Measurements from ENCODE around the gene STK33. TPM values are rescaled to one million over a fixed set of nuclear protein-coding genes. Genes with fewer than 3 reads are reported as not detected.

The STK33 gene
- total RNA-seq, 1 experiment from 2014 or later: 19.5 TPM

DNA sequence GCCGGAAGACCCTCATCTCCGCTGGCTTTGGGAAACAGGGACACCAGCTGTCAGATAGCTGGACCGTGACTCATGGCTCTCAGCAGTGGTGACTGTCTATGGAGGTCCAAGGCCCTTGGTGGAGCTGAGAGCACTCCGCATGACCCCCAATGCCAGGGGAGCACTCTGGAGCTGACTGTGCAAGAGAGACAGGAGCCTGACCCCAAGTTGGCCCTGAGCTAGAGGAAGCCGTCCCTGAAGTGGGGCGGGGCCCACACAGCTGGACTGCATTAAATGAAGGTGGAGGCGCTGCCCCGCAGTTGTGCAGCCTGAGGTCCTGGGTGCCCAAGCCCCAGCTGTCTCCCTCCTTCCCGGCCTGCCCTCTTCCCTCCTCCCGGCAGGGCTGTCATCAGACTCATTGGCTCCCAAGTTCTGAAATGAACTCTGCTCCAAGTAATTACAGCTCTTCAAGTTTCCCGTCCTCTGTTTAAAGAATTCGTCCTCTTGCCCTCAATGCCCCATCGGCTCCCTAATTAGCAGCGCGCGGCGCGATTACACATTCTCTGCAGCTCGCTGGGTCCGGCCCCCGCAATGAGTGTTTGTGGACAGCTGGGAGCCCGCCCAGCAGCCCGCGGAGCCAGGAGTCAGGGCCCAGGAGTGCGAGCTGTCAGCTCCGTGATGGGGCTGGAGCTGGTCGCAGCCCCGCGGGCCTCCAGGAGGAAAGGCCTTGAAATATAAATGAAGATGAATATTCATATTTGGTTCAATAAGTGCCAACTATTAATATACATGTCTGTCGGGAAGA lies 237.1 kb downstream of the STK33 start:
- H3K4me3 Mint-ChIP-seq: no peak overlapping the region
- Histone ChIP-seq H3K4me2 (ENCODE audit: insufficient read depth, insufficient read length, low read length) (no peak overlapping the region), H3K9ac (ENCODE audit: extremely low read depth, insufficient read length, low read length) (no peak overlapping the region), H4K91ac (ENCODE audit: insufficient read length, low read depth, low read length) (no peak overlapping the region), H4K5ac (ENCODE audit: insufficient read length, low read depth, low read length) (no peak overlapping the region), H3K4ac (ENCODE audit: low read depth, low read length) (no peak overlapping the region), H2BK12ac (ENCODE audit: insufficient read length, low read depth, low read length) (no peak overlapping the region), H2BK15ac (ENCODE audit: low read depth, low read length) (no peak overlapping the region), H3K27ac (ENCODE audit: insufficient read length, low read depth, low read length) (no peak overlapping the region), H3K18ac (ENCODE audit: insufficient read length, low read depth, low read length) (no peak overlapping the region), H2BK5ac (ENCODE audit: insufficient read length, low read length) (no peak overlapping the region), H2AFZ (ENCODE audit: low read length) (no peak overlapping the region), H3K79me1 (ENCODE audit: insufficient read depth, low read depth, low read length, poor library complexity, severe bottlenecking) (no peaks in the 10 kb centered on the region), H3K23me2 (ENCODE audit: insufficient read length, low read depth, low read length, poor library complexity, severe bottlenecking) (no peaks in the 10 kb centered on the region), H3K9me3 (ENCODE audit: control insufficient read depth, low read depth, low read length) (no peaks in the 10 kb centered on the region), H3K27me3 (ENCODE audit: insufficient read depth, low read length) (no peaks in the 10 kb centered on the region), H4K20me1 (ENCODE audit: control insufficient read depth, insufficient read depth, insufficient read length) (no peaks in the 10 kb centered on the region), H4K8ac (replicated peaks; ENCODE audit: insufficient read length, low read depth, low read length) (no peak overlapping the region), H3K79me2 (ENCODE audit: insufficient read depth, low read length) (no peaks in the 10 kb centered on the region), H2BK120ac (ENCODE audit: low read depth, low read length, poor library complexity, severe bottlenecking) (no peak overlapping the region), H3K4me1 (ENCODE audit: insufficient read depth, low read length) (no peaks in the 10 kb centered on the region), H3T11ph (ENCODE audit: low read length) (no peak overlapping the region), H3K14ac (ENCODE audit: insufficient read depth, low read length) (no peak overlapping the region; the same call in 1 of the 2 replicates), H3K23ac (ENCODE audit: insufficient read length, low read depth, low read length) (no peak overlapping the region), H2AK5ac (ENCODE audit: insufficient read length, low read length) (no peak overlapping the region), H3K56ac (ENCODE audit: insufficient read length, low read depth, low read length) (no peak overlapping the region), H2BK20ac (ENCODE audit: low read depth, low read length, poor library complexity, severe bottlenecking) (no peak overlapping the region)
- DNase-seq: no peak
- TF ChIP-seq, protein P1, sequence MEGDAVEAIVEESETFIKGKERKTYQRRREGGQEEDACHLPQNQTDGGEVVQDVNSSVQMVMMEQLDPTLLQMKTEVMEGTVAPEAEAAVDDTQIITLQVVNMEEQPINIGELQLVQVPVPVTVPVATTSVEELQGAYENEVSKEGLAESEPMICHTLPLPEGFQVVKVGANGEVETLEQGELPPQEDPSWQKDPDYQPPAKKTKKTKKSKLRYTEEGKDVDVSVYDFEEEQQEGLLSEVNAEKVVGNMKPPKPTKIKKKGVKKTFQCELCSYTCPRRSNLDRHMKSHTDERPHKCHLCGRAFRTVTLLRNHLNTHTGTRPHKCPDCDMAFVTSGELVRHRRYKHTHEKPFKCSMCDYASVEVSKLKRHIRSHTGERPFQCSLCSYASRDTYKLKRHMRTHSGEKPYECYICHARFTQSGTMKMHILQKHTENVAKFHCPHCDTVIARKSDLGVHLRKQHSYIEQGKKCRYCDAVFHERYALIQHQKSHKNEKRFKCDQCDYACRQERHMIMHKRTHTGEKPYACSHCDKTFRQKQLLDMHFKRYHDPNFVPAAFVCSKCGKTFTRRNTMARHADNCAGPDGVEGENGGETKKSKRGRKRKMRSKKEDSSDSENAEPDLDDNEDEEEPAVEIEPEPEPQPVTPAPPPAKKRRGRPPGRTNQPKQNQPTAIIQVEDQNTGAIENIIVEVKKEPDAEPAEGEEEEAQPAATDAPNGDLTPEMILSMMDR (conservative IDR thresholded peaks at IDR 0.05): no peak
- no CpG with 5 or more reads among the region's 30 CpGs for WGBS (ENCODE audit: extremely low coverage, insufficient read length, low lambda C conversion rate)
- H3K27me3 Mint-ChIP-seq (ENCODE audit: low read depth): no peaks in the 10 kb centered on the region; the same call in 1 of the 2 replicates
- H3K36me3 Mint-ChIP-seq (ENCODE audit: insufficient read depth in 1 of 3, low read depth in 3 of 3): no peaks in the 10 kb centered on the region
- H3K9me3 Mint-ChIP-seq: peaks cover 0 to 1% of the 10 kb centered on the region in 2 experiments; a peak in 1 of 5 replicates
- peaks cover 12 to 34% of the 10 kb centered on the region in 2 experiments for H3K4me1 Mint-ChIP-seq
- no peak overlapping the region for H3K27ac Mint-ChIP-seq

All from H9 (cell line).